OCI-LY1 (cell line): Measurements from ENCODE around the gene SPATA13.

Experiments used
- CTCF ChIP-seq: fragments of 200-600 bp; sonication (generic), shearing (Covaris generic); IDR thresholded peaks from 2 replicates; pipeline ENCODE4 v1.5.1; 2017; ENCODE audit warnings: mild to moderate bottlenecking, antibody characterized with exemption, low read length, moderate library complexity, mixed read lengths
- EZH2 ChIP-seq: fragments of 200-600 bp; sonication (generic), shearing (Covaris generic); IDR thresholded peaks from 2 replicates; pipeline ENCODE4 v1.8.0; 2017; ENCODE audit warnings: borderline replicate concordance, mixed run types, mild to moderate bottlenecking, antibody characterized with exemption, low read length, moderate library complexity, mixed read lengths

- TF ChIP-seq CTCF (no peak), EZH2 (no peak)
These were observed 91.6 kb downstream of the SPATA13 start for GRCh38 chr13:24252136-24252535.
